GM06990 (cell line): ENCODE results near the gene SPIN2A.
A peak's percentile ranks its signal among the peaks of the same experiment; 100 is the strongest.
"Not testable (repeated sequence)": the region's sequence is repeated elsewhere in the genome, so short reads cannot be mapped to it uniquely, and the experiment has no call there.

Experiments
- DNase-seq: peaks from one replicate; pipeline ENCODE4 v3.0.0-alpha.2; 2011; ENCODE audit not compliant: insufficient read length; ENCODE audit errors: extremely low read depth
- H3K27me3 ChIP-seq: replicated peaks from 2 replicates; pipeline ENCODE4 v1.6.0; 2011; ENCODE audit warnings: low read length; ENCODE audit not compliant: control insufficient read depth, insufficient read depth
- H3K36me3 ChIP-seq: 2 replicates; pipeline ENCODE4 v1.5.1; 2011; ENCODE audit warnings: low read length; ENCODE audit not compliant: control insufficient read depth, insufficient read depth
- H3K4me3 ChIP-seq: replicated peaks from 2 replicates; pipeline ENCODE4 v1.5.1; 2011; ENCODE audit warnings: low read depth, mild to moderate bottlenecking, control low read depth, low read length
- CTCF ChIP-seq: IDR thresholded peaks from 2 replicates; pipeline ENCODE4 v1.5.1; 2011; ENCODE audit warnings: low read length, control low read depth, mild to moderate bottlenecking, inconsistent platforms; ENCODE audit not compliant: insufficient read depth, poor library complexity, severe bottlenecking

SPIN2A gene

GRCh38 chrX:57132046-57132445, 5.2 kb downstream of the SPIN2A start:
- Histone ChIP-seq H3K36me3 (no peaks in the 10 kb centered on the region), H3K4me3 (no peak overlapping the region), H3K27me3 (no peaks in the 10 kb centered on the region)
- no peak for DNase-seq
- no peak for TF ChIP-seq CTCF

DNA sequence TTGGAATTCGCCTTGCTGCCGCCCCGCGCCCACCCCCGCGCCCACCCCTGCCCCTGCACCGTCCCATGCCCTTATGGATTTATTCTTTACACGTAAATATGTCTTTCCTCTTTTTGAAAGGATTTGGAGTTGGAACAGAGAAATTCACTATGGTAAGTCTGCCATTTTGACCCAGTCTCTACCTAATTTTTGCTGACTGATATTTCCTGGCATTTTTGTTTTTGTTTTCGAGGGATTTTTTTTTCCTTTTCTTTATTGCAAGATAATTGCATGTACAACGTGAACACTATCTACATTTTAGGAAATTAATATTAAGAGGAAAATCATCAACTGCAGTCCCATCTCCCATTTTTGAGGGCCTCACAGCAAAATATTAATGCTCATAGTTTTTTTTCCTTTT, 15.4 kb downstream of the SPIN2A start:
- Histone ChIP-seq H3K4me3 (peak overlapping the region; percentile 81), H3K36me3 (no peaks in the 10 kb centered on the region), H3K27me3 (no peaks in the 10 kb centered on the region)
- no peak for TF ChIP-seq CTCF
- no peak for DNase-seq

- peak within 1 kb of the TSS; percentile 81 for H3K4me3 ChIP-seq
- no peaks in the 10 kb centered on the region for H3K27me3 ChIP-seq
- TF ChIP-seq CTCF = peak; percentile 11
- DNase-seq = peak; percentile 79
- H3K36me3 ChIP-seq = no peaks in the 10 kb centered on the region
Observed at GRCh38 chrX:57121162-57121755, 15.9 kb downstream of the SPIN2A start, which contains the start of gene SPIN2B. Gene SPIN2B (minus strand): TSS chrX:57121548.

DNA sequence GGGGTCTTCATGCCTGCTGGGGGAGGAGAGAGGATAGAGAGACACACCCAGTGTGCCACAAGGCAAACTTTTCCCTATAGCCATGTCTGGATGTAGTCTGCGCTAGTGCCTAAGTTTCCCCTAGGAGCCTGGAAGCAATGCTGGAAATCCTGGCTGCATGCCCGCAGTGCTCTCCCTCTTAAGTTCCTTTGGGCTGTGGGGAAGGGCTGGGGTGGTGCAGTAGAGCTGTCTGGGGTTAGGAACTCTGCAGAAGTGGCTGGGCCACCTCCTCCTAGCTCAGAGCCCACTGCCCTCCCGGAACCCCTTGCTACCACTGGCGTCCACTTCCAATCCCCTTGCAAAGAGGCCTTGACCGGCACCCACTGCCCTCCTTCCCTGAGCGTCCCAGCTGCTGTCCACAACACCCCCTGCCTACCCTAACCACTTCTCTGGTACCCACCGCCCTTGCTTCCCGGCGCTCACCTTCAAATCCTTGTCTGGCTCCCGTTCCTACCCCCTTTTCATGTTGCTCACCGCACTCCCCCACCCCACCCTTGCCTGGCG, 16.5 kb downstream of the SPIN2A start:
- not testable (repeated sequence) for DNase-seq, H3K36me3 ChIP-seq, H3K27me3 ChIP-seq
- peak overlapping the region; percentile 81 for H3K4me3 ChIP-seq

DNA sequence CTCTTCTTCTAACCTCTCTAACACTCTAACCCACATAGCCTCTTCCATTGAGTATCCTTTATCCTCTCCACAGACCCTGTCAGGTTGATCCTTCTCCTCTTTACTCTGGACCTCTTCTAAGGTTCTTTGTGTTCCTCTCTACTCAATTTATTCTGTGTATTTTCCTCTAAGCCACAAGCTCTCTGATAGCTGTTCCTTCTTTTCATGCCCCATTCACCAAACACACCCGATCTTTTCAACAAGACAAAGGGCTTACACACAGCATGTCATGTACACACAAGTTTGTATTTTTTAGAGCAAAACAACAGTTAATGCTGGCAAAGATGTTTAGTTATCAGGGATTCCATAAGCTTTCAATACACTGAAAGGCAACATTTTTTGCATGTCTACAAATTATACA, 17.8 kb downstream of the SPIN2A start:
- H3K4me3 ChIP-seq = no peak overlapping the region
- DNase-seq = no peak
- TF ChIP-seq CTCF = no peak
- H3K36me3 ChIP-seq = no peaks in the 10 kb centered on the region
- no peaks in the 10 kb centered on the region for H3K27me3 ChIP-seq

DNA sequence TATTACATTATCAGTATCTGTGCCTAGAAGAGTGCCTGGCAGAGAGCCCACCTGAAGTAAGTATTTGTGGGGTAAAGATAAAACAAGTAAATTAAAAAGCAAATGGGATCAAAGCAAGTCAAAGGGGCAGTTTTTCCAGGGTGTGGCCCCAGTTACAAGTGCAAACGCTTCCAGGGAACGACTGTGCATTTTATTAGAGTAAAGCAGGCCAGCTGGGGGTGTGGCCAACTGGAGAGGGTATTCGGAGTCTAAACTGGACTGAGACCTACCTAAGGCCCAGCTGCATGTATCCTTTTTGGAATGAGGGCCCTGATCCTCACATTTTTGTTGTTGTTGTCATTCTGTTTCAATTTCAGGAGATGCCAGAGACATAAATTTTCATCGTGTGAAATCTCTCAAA, 19.6 kb downstream of the SPIN2A start:
- not testable (repeated sequence) for H3K36me3 ChIP-seq, H3K4me3 ChIP-seq, DNase-seq, H3K27me3 ChIP-seq

- Histone ChIP-seq H3K4me3 (no peak overlapping the region), H3K36me3 (no peaks in the 10 kb centered on the region), H3K27me3 (no peaks in the 10 kb centered on the region)
- no peak for TF ChIP-seq CTCF
- no peak for DNase-seq
Observed at GRCh38 chrX:57104921-57105398, 32.2 kb downstream of the SPIN2A start.
